NCI-H446 treated with DMSO at 0.1 percent for 48 hours (cell line): ENCODE results near the gene SPRR2A.
"Not testable (repeated sequence)": the region's sequence is repeated elsewhere in the genome, so short reads cannot be mapped to it uniquely, and the experiment has no call there.

Source experiments
- DNase-seq: peaks from one replicate; lab custom pipeline; 2025; lab: John Stamatoyannopoulos, UW

SPRR2A gene

DNA sequence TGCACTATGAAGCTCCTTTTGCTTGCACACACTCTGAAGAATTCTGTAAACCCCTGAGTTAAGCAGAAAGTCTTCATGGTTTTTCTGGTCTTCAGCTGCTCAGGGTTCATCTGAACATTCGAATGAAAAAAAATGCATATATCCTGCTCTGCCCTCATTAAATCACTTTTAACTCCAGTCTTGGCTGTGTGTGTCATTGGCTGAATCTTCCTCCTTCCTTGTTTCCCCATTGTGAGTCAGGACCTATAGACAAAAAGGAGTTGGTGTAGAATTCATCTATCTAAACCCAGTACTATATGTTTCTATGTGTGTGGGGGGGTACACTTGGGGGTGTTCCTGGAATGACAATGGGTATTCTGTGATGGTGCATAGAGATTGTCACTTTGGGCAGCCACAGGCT lies 32.9 kb downstream of the SPRR2A start:
- no peak for DNase-seq

- DNase-seq: no peak
Observed at GRCh38 chr1:153023109-153023508, 34.2 kb downstream of the SPRR2A start.

DNA sequence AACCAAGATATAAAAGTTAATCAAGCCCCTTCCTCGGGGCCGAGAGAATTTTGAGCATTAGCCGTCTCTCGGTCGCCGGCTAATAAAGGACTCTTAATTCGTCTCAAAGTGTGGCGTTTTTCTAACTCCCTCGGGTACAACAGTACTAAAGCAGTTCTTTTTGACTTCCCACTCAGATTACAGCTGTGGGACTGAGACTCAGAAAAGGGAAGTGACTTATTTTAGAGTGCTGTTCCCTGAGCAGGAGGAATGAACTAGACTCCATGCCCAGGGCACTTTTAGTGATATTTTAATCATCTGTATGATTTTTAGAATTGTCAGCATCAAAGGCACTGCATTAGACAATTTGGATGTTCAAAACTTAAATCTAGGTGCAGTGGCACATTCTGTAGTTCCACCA lies 35.0 kb downstream of the SPRR2A start:
- not testable (repeated sequence) for DNase-seq

DNA sequence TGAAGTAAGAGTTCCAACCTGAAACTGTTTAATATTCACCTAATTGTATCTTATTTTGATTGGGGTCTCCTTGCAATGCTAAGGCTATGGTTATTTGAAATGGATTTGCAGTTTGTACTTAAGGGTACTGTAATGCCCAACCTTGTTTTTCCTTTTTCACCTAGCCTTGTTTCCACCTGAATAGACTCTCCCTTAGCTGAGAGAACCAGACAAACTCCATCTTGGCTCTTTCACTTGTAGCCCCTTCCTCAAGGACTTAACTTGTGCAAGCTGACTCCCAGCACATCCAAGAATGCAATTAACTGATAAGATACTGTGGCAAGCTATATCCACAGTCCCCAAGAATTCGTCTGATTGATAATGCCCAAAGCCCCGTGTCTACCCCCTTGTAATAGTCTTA lies 35.5 kb downstream of the SPRR2A start:
- not testable (repeated sequence) for DNase-seq

DNA sequence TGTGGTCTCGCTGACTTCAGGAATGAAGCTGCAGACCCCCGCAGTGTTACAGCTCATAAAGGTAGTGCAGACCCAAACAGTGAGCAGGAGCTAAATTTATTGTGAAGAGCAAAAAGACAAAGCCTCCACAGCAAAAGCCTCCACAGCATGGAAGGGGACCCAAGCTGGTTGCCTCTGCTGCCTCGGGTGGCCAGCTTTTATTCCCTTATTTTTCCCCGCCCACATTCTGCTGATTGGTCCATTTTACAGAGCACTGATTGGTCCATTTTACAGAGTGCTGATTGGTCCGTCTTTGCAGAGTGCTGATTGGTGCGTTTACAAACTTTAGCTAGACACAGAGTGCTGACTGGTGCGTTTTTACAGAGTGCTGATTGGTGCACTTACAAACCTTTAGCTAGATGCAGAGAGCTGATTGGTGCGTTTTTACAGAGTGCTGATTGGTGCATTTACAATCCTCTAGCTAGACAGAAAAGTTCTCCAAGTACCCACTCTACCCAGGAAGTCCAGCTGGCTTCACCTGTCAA lies 46.0 kb downstream of the SPRR2A start:
- DNase-seq: not testable (repeated sequence)
